K562 (cell line): ENCODE measurements around the gene ARL10. TPM values are rescaled to one million over a fixed set of nuclear protein-coding genes. Genes with fewer than 3 reads are reported as not detected.
A peak's percentile ranks its signal among the peaks of the same experiment; 100 is the strongest.

Experiments used
- FOXP1 ChIP-seq: sonication (generic); formaldehyde crosslinking; IDR thresholded peaks from 2 replicates; pipeline ENCODE4 v1.8.0; 2022; ENCODE audit warnings: mild to moderate bottlenecking, missing genetic modification reagents
- MYBL2 ChIP-seq, 2 experiments: fragments of 450-650 bp in 1 of 2; sonication (generic) in 1 of 2; formaldehyde crosslinking in 1 of 2; IDR thresholded peaks; 2 replicates each; pipeline versions ENCODE4 v1.6.1 to v1.8.1; 2017 to 2022; ENCODE audit warnings: borderline replicate concordance in 1 of 2, inconsistent platforms in 1 of 2, low read depth in 1 of 2, mild to moderate bottlenecking in 1 of 2, missing genetic modification reagents in 1 of 2, moderate library complexity in 1 of 2
- OTX1 ChIP-seq: fragments of 450-650 bp; formaldehyde crosslinking; IDR thresholded peaks from 2 replicates; pipeline ENCODE4 v1.4.0; 2022; ENCODE audit warnings: mild to moderate bottlenecking
- RHOXF2B ChIP-seq: fragments of 250-450 bp; sonication (Bioruptor Pico); conservative IDR thresholded peaks from 2 replicates; pipeline ENCODE4 v1.5.1; 2021
- SMARCE1 ChIP-seq: fragments of 450-650 bp; IDR thresholded peaks from 2 replicates; pipeline ENCODE4 v1.7.1; 2016; ENCODE audit warnings: mild to moderate bottlenecking
- SNIP1 ChIP-seq: fragments of 450-650 bp; IDR thresholded peaks from 2 replicates; pipeline ENCODE4 v1.7.1; 2017; ENCODE audit warnings: low read depth, mild to moderate bottlenecking
- SP2 ChIP-seq: IDR thresholded peaks from 2 replicates; pipeline ENCODE4 v1.6.1; 2011; ENCODE audit warnings: mild to moderate bottlenecking, low read depth, low read length, moderate library complexity; ENCODE audit not compliant: poor library complexity, severe bottlenecking; ENCODE audit errors: extremely low read depth
- TAF9B ChIP-seq: fragments of 450-650 bp; IDR thresholded peaks from 2 replicates; pipeline ENCODE4 v1.6.1; 2018; ENCODE audit warnings: mild to moderate bottlenecking; ENCODE audit not compliant: partially characterized antibody
- ZNF124 ChIP-seq: sonication (generic); formaldehyde crosslinking; IDR thresholded peaks from 2 replicates; pipeline ENCODE4 v1.8.1; 2022; ENCODE audit warnings: missing genetic modification reagents
- ZNF146 ChIP-seq: IDR thresholded peaks from one replicate; pipeline ENCODE4 v1.6.1; 2018; ENCODE audit warnings: missing compliant biosample characterization; ENCODE audit not compliant: unreplicated experiment
- ZNF224 ChIP-seq: sonication (generic); formaldehyde crosslinking; IDR thresholded peaks from 2 replicates; pipeline ENCODE4 v1.8.0; 2022; ENCODE audit warnings: mild to moderate bottlenecking, missing genetic modification reagents
- ZNF41 ChIP-seq: fragments of 250-450 bp; sonication (Bioruptor Pico); conservative IDR thresholded peaks from 2 replicates; pipeline ENCODE4 v1.4.0; 2020; ENCODE audit warnings: mild to moderate bottlenecking
- ZNF707 ChIP-seq: fragments of 250-450 bp; sonication (Bioruptor Pico); conservative IDR thresholded peaks from 2 replicates; pipeline ENCODE4 v1.8.0; 2022; ENCODE audit warnings: inconsistent platforms, mild to moderate bottlenecking, moderate library complexity
- polyA plus RNA-seq, 8 experiments: library from polyadenylated mRNA; depleted of rRNA in 4 of 8; stranded (reverse) in 5 of 8; unstranded in 3 of 8; fragments of >200 nt; fragmentation: Nextera tagmentation in 2 of 8; fragmentation: Illumina TruSeq in 1 of 8; extraction: Ambion mirVana in 2 of 8; extraction: Trizol in 1 of 8; gene quantifications; 2 replicates each; pipeline versions ENCODE4 v1.2.1 to v1.2.3, GENCODE V29; 2011 to 2014; ENCODE audit warnings: inconsistent platforms in 1 of 8, missing spikeins in 1 of 8
- total RNA-seq, 7 experiments: library from RNA; depleted of rRNA in 6 of 7; stranded (reverse); fragments of >200 nt in 6 of 7; fragmentation: Illumina TruSeq in 2 of 7; extraction: Trizol in 2 of 7; gene quantifications; 2 replicates each; pipeline versions ENCODE4 v1.2.1 to v1.2.3, GENCODE V29; 2011 to 2021; ENCODE audit warnings: low replicate concordance in 1 of 7
- TF ChIP-seq, protein P1 (sequence below), 2 experiments: fragments of 450-650 bp in 1 of 2; IDR thresholded peaks; 2 replicates each; pipeline ENCODE4 v1.6.1; 2011 to 2017; ENCODE audit warnings: low read depth in 2 of 2, antibody characterized with exemption in 1 of 2, borderline replicate concordance in 1 of 2, low read length in 1 of 2, mild to moderate bottlenecking in 1 of 2, mixed read lengths in 1 of 2; ENCODE audit not compliant: control insufficient read depth in 1 of 2
- TF ChIP-seq, protein P2 (sequence below): fragments of 250-450 bp; sonication (Bioruptor Pico); IDR thresholded peaks from 2 replicates; pipeline ENCODE4 v1.5.0; 2020; ENCODE audit warnings: mild to moderate bottlenecking, borderline replicate concordance
- TF ChIP-seq, protein P3 (sequence below): fragments of 450-650 bp; IDR thresholded peaks from 2 replicates; pipeline ENCODE4 v1.6.1; 2016; ENCODE audit warnings: low read depth, mild to moderate bottlenecking, moderate library complexity
- TF ChIP-seq, protein P4 (sequence below): fragments of 250-450 bp; sonication (Bioruptor Pico); IDR thresholded peaks from 2 replicates; pipeline ENCODE4 v1.9.0; 2021; ENCODE audit warnings: mild to moderate bottlenecking

The ARL10 gene
- total and polyA plus RNA-seq, 9 of the 15 experiments (the other 6 are each of a cell fraction or from before 2014, with no cell fraction given): under 0.01 to 0.40 (median 0.34) TPM; not detected in 3

DNA sequence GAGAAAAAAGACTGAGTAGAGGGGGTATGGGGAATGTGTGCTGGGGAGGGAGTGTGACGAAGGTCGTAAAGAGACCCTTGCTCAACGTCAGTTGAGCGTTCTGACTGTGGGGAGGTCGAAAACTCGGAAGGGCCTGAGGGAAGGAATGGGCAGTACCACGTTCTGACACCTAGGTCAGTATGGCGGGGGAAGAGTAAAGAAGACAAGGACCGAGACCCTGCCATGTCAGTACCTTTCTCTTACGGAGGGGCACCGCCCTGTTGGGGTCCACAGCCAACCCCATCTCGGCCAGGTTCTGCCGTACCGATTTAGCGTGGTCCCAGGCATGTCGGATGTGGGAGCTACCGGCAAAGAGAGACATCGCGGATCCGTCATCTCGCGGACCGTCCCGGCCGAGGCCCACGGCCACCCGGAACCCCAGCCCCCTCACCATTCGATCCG is 22.7 kb downstream of the ARL10 start (continued):
- TF ChIP-seq, protein P1, sequence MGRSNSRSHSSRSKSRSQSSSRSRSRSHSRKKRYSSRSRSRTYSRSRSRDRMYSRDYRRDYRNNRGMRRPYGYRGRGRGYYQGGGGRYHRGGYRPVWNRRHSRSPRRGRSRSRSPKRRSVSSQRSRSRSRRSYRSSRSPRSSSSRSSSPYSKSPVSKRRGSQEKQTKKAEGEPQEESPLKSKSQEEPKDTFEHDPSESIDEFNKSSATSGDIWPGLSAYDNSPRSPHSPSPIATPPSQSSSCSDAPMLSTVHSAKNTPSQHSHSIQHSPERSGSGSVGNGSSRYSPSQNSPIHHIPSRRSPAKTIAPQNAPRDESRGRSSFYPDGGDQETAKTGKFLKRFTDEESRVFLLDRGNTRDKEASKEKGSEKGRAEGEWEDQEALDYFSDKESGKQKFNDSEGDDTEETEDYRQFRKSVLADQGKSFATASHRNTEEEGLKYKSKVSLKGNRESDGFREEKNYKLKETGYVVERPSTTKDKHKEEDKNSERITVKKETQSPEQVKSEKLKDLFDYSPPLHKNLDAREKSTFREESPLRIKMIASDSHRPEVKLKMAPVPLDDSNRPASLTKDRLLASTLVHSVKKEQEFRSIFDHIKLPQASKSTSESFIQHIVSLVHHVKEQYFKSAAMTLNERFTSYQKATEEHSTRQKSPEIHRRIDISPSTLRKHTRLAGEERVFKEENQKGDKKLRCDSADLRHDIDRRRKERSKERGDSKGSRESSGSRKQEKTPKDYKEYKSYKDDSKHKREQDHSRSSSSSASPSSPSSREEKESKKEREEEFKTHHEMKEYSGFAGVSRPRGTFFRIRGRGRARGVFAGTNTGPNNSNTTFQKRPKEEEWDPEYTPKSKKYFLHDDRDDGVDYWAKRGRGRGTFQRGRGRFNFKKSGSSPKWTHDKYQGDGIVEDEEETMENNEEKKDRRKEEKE (IDR thresholded peaks at IDR 0.05; ENCODE audit: borderline replicate concordance in 1 of 2, control insufficient read depth in 1 of 2, low read depth in 2 of 2, low read length in 1 of 2): no peak
- TF ChIP-seq TAF9B: no peak
- TF ChIP-seq, protein P2, sequence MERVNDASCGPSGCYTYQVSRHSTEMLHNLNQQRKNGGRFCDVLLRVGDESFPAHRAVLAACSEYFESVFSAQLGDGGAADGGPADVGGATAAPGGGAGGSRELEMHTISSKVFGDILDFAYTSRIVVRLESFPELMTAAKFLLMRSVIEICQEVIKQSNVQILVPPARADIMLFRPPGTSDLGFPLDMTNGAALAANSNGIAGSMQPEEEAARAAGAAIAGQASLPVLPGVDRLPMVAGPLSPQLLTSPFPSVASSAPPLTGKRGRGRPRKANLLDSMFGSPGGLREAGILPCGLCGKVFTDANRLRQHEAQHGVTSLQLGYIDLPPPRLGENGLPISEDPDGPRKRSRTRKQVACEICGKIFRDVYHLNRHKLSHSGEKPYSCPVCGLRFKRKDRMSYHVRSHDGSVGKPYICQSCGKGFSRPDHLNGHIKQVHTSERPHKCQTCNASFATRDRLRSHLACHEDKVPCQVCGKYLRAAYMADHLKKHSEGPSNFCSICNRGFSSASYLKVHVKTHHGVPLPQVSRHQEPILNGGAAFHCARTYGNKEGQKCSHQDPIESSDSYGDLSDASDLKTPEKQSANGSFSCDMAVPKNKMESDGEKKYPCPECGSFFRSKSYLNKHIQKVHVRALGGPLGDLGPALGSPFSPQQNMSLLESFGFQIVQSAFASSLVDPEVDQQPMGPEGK (CRISPR knock-in tag): no peak
- no peak for TF ChIP-seq ZNF146
- TF ChIP-seq ZNF707: no peak
- TF ChIP-seq ZNF224: 0 out of 2 replicates have a peak, but pooled peaks have one; percentile 31
- TF ChIP-seq OTX1: no peak
- no peak for TF ChIP-seq MYBL2 (IDR thresholded peaks at IDR 0.05; ENCODE audit: low read depth)
- no peak for TF ChIP-seq MYBL2 (CRISPR knock-in tag; IDR thresholded peaks at IDR 0.05; ENCODE audit: borderline replicate concordance)
- no peak for TF ChIP-seq ZNF41
- TF ChIP-seq FOXP1: peak; percentile 78; the same call in 1 of the 2 replicates
- no peak for TF ChIP-seq RHOXF2B
- no peak for TF ChIP-seq SNIP1
- TF ChIP-seq, protein P3, sequence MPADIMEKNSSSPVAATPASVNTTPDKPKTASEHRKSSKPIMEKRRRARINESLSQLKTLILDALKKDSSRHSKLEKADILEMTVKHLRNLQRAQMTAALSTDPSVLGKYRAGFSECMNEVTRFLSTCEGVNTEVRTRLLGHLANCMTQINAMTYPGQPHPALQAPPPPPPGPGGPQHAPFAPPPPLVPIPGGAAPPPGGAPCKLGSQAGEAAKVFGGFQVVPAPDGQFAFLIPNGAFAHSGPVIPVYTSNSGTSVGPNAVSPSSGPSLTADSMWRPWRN: no peak
- no peak for TF ChIP-seq SP2
- TF ChIP-seq SMARCE1: no peak
- TF ChIP-seq ZNF124 (CRISPR knock-in tag): no peak
- TF ChIP-seq, protein P4, sequence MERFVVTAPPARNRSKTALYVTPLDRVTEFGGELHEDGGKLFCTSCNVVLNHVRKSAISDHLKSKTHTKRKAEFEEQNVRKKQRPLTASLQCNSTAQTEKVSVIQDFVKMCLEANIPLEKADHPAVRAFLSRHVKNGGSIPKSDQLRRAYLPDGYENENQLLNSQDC (CRISPR knock-in tag): no peak
- TF ChIP-seq, all 486 proteins: peak for 26
